B cell (primary cell): Measurements from ENCODE around the gene GBP2. TPM values are rescaled to one million over a fixed set of nuclear protein-coding genes. Genes with fewer than 3 reads are reported as not detected.

Experiments used
- ATAC-seq: fragments of 200-7000 bp; cut with Tn5 transposase; one replicate; pipeline ENCODE4 v1.10.0; 2021; ENCODE audit warnings: low read depth, mild to moderate bottlenecking, moderate number of reproducible peaks, moderate library complexity
- CTCF ChIA-PET: fragments of 350-600 bp; sonication (Branson Sonifier 250); formaldehyde crosslinking; loops from one replicate; lab custom pipeline; 2021; ENCODE audit warnings: antibody characterized with exemption, inconsistent platforms; lab: Charles Lee
- POLR2A ChIA-PET: fragments of 350-600 bp; sonication (Branson Sonifier 250); formaldehyde crosslinking; loops from one replicate; lab custom pipeline; 2021; ENCODE audit warnings: antibody characterized with exemption; lab: Charles Lee
- DNase-seq: peaks from one replicate; pipeline ENCODE4 v3.0.0; 2013
- H2AFZ ChIP-seq: 2 replicates; pipeline ENCODE4 v1.6.1; 2012; ENCODE audit warnings: mild to moderate bottlenecking, low read depth, low read length; ENCODE audit not compliant: insufficient read depth, poor library complexity, severe bottlenecking
- H3K27ac ChIP-seq, 2 donors: 1 replicate in 1 of 2; 2 replicates in 1 of 2; pipeline ENCODE4 v1.5.1; 2012 to 2013; ENCODE audit warnings: low read length in 2 of 2, mild to moderate bottlenecking in 2 of 2, moderate library complexity in 1 of 2
- H3K27me3 ChIP-seq, 4 experiments: fragments of 200-600 bp in 1 of 4; sonication (generic) in 1 of 4; replicated peaks in 1 of 4; 1 replicate in 2 of 4; 2 replicates in 2 of 4; pipeline versions ENCODE4 v1.6.1 to v1.7.0; 2013 to 2016; ENCODE audit warnings: low read length in 3 of 4, mild to moderate bottlenecking in 2 of 4, mixed read lengths in 1 of 4, moderate library complexity in 1 of 4; ENCODE audit not compliant: insufficient read depth in 4 of 4, control insufficient read depth in 3 of 4; ENCODE audit errors: control extremely low read depth in 1 of 4
- H3K36me3 ChIP-seq, 2 experiments: replicated peaks in 1 of 2; 1 replicate in 1 of 2; 2 replicates in 1 of 2; pipeline versions ENCODE4 v1.6.1 to v1.7.1; 2013; ENCODE audit warnings: low read length in 1 of 2; ENCODE audit not compliant: insufficient read depth in 2 of 2, control insufficient read depth in 1 of 2; ENCODE audit errors: control extremely low read depth in 1 of 2, extremely low read depth in 1 of 2
- H3K4me1 ChIP-seq, 2 donors: fragments of 200-600 bp in 1 of 2; sonication (generic) in 1 of 2; 1 replicate in 1 of 2; 2 replicates in 1 of 2; pipeline versions ENCODE4 v1.5.1 to v1.6.1; 2013 to 2017; ENCODE audit warnings: low read length in 2 of 2; ENCODE audit not compliant: control insufficient read depth in 2 of 2, insufficient read depth in 2 of 2
- H3K4me2 ChIP-seq: replicated peaks from 2 replicates; pipeline ENCODE3; 2012; ENCODE audit warnings: mild to moderate bottlenecking, low read depth, low read length; ENCODE audit not compliant: poor library complexity, severe bottlenecking
- H3K4me3 ChIP-seq, 5 experiments: fragments of 200-600 bp in 1 of 5; sonication (generic) in 1 of 5; 1 replicate in 3 of 5; 2 replicates in 2 of 5; pipeline versions ENCODE4 v1.5.1 to v1.7.0; 2011 to 2016; ENCODE audit warnings: low read length in 4 of 5, mild to moderate bottlenecking in 4 of 5, low read depth in 2 of 5, control low read depth in 1 of 5, moderate library complexity in 1 of 5; ENCODE audit not compliant: insufficient read depth in 1 of 5; ENCODE audit errors: control extremely low read depth in 1 of 5, extremely low read depth in 1 of 5
- H3K79me2 ChIP-seq: fragments of 200-600 bp; sonication (generic); one replicate; pipeline ENCODE4 v1.6.0; 2016; ENCODE audit warnings: low read length; ENCODE audit not compliant: control insufficient read depth, insufficient read depth
- H3K9ac ChIP-seq: fragments of 200-600 bp; sonication (generic); 2 replicates; pipeline ENCODE4 v1.6.1; 2017; ENCODE audit warnings: mild to moderate bottlenecking, low read length, moderate library complexity
- H3K9me3 ChIP-seq, 3 donors: one replicate each; pipeline versions ENCODE4 v1.6.1 to v1.7.1; 2013; ENCODE audit warnings: low read length in 2 of 3; ENCODE audit not compliant: control insufficient read depth in 2 of 3, insufficient read depth in 1 of 3; ENCODE audit errors: control extremely low read depth in 1 of 3
- H4K20me1 ChIP-seq: 2 replicates; pipeline ENCODE4 v1.6.0; 2012; ENCODE audit warnings: mild to moderate bottlenecking, low read length; ENCODE audit not compliant: insufficient read depth, control insufficient read depth, poor library complexity, severe bottlenecking
- H3K27ac Mint-ChIP-seq: one replicate; pipeline ENCODE4 v1.8.0; 2021; ENCODE audit warnings: mixed read lengths
- H3K27me3 Mint-ChIP-seq: one replicate; pipeline ENCODE4 v1.8.0; 2021; ENCODE audit warnings: mixed read lengths
- H3K4me1 Mint-ChIP-seq: one replicate; pipeline ENCODE4 v1.8.0; 2021; ENCODE audit warnings: mixed read lengths
- H3K4me3 Mint-ChIP-seq: one replicate; pipeline ENCODE4 v1.8.0; 2021; ENCODE audit warnings: mixed read lengths
- H3K9me3 Mint-ChIP-seq: one replicate; pipeline ENCODE4 v1.8.0; 2022; ENCODE audit warnings: mixed read lengths; ENCODE audit not compliant: insufficient read depth
- CTCF ChIP-seq: fragments of 200-600 bp; IDR thresholded peaks from one replicate; pipeline ENCODE4 v1.8.0; 2022; ENCODE audit warnings: antibody characterized with exemption, mild to moderate bottlenecking
- EZH2 ChIP-seq: IDR thresholded peaks from 2 replicates; pipeline ENCODE4 v1.6.1; 2012; ENCODE audit warnings: borderline replicate concordance, low read depth, mild to moderate bottlenecking, moderate library complexity, low read length; ENCODE audit not compliant: insufficient read depth, poor library complexity, severe bottlenecking
- whole genome bisulfite sequencing: methylation state at CpG from one replicate; pipeline ENCODE4 v1.1.5; 2013; ENCODE audit warnings: missing lambda C conversion rate; ENCODE audit not compliant: insufficient coverage; 5-methylcytosine and 5-hydroxymethylcytosine counted together
- intact Hi-C: fragments of 100-400 bp; cut with micrococcal nuclease; formaldehyde crosslinking; loops from one replicate; pipeline ENCODE4 v1.10.0; 2022
- polyA plus RNA-seq: library from polyadenylated mRNA; depleted of rRNA; stranded (reverse); fragments of >200 nt; gene quantifications from 2 replicates; pipeline ENCODE4 v1.2.3, GENCODE V29; 2012
- total RNA-seq, 2 donors: library from RNA; stranded (reverse); fragments of 120-200 nt in 1 of 2; gene quantifications; 1 replicate in 1 of 2; 2 replicates in 1 of 2; pipeline versions ENCODE4 v1.2.3 to v1.2.4, GENCODE V29; 2013 to 2022

The GBP2 gene
- total and polyA plus RNA-seq, 2 donors (not counting 1 experiment from before 2014, with no cell fraction given), result 8.2 to 31.9 TPM

DNA sequence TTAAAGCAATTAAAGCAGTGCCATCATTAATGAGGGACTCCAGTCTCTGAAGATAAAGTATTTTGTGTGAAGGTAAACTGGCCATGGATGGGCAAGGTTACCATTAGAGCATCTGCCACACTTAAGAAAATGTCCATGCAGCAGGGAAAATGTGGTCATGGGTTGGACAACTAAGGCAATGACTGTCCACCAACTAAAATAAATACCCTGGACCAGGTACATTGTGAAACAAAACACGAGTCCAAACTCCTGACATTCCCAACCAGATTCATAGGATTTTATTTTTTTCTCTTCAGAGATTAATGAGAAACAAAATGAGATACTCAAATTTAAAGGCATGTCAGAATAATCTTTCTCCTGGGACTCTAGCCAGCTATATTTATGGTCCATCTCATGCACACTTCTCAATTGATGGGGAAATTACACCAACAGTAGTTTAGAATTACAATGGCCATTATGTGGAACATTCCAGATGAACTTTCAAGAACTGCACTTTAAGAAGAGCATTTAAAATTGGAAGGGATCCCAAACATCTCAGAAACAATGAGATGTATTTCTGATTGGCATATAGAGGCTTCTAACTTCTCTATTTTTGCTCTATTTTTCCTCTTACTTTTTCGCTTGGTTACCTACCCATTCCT, 41.8 kb upstream of the GBP2 start:
- intact Hi-C loops, result no loop called here

More for the DNA sequence above, 41.8 kb upstream of the GBP2 start:
- Mint-ChIP-seq H3K4me3 (no peak overlapping the region), H3K4me1 (peaks cover 9% of the 10 kb centered on the region), H3K9me3 (no peaks in the 10 kb centered on the region), H3K27me3 (no peaks in the 10 kb centered on the region), H3K27ac (no peak overlapping the region)
- ChIA-PET POLR2A (no interaction called here), CTCF (interaction anchor here (0.8 to 1.0 kb wide), 2 partner anchors 138 to 190 kb away, joined by 3 to 4 read pairs; no protein-coding TSS in a partner anchor)
- DNase-seq (no peak), ATAC-seq (no peak)
- Histone ChIP-seq H2AFZ (no peak overlapping the region), H3K79me2 (no peaks in the 10 kb centered on the region), H3K27ac (no peak overlapping the region), H3K4me3 (no peak overlapping the region), H3K9me3 (no peaks in the 10 kb centered on the region), H3K4me2 (no peak overlapping the region), H3K9ac (no peak overlapping the region), H3K27me3 (no peaks in the 10 kb centered on the region), H4K20me1 (no peaks in the 10 kb centered on the region), H3K36me3 (no peaks in the 10 kb centered on the region), H3K4me1 (no peaks in the 10 kb centered on the region)
- WGBS, result no CpG with 5 or more reads among the region's 2 CpGs
- TF ChIP-seq EZH2, result no peak
- no peak for TF ChIP-seq CTCF
